ENCODE results near the gene TAS2R8. TPM values are rescaled to one million over a fixed set of nuclear protein-coding genes. Genes with fewer than 3 reads are reported as not detected.

Gene TAS2R8
- total and polyA plus RNA-seq, 10 of the 15 experiments (the other 5 are each of a cell fraction or from before 2014, with no cell fraction given) = not detected

DNA sequence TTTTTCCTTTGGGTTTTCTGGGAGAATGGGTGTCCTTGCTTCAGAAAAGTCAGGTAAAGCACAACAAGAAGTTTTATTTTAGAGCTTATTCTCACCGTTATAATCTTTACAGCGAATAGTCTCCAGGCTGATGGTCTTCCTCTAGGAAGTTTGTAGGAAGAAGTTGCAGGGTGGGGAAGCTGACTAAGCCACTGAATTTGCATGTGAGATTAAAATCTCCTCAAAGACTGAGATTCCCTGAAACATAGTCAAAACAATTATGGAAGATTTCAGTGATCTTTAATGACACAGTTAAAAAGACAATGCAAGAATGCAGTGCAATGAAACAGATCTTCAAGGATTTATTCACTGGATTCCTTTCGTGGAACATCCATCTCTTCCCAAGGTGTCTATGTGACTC is 17.9 kb upstream of the TAS2R8 start:
- Histone ChIP-seq H3K9me3 (replicated peaks; ENCODE audit: control insufficient read depth, insufficient read depth, low read length) (no peaks in the 10 kb centered on the region), H4K20me1 (ENCODE audit: control insufficient read depth, insufficient read depth) (no peaks in the 10 kb centered on the region), H3K4me2 (ENCODE audit: control insufficient read depth, insufficient read depth) (no peak overlapping the region), H3K4me3 (no peak overlapping the region), H3K79me2 (ENCODE audit: control insufficient read depth, insufficient read depth, low read length) (no peaks in the 10 kb centered on the region), H3K36me3 (ENCODE audit: control insufficient read depth in 2 of 2, insufficient read depth in 2 of 2, low read length in 1 of 2) (no peaks in the 10 kb centered on the region), H2AFZ (ENCODE audit: control insufficient read depth, low read depth, low read length) (no peak overlapping the region), H3K9ac (ENCODE audit: control insufficient read depth, insufficient read depth, low read length) (no peak overlapping the region), H3K27me3 (replicated peaks in 1 of 2; ENCODE audit: control insufficient read depth in 2 of 2, insufficient read depth in 2 of 2, low read length in 1 of 2) (no peaks in the 10 kb centered on the region), H3K4me1 (ENCODE audit: control insufficient read depth, insufficient read depth, low read length) (no peaks in the 10 kb centered on the region), H3K27ac (ENCODE audit: control insufficient read depth, insufficient read depth) (no peak overlapping the region)
- ATAC-seq (no peak), FAIRE-seq (no peak), DNase-seq (ENCODE audit: low read depth, low spot score) (no peak)
- WGBS (ENCODE audit: insufficient coverage, insufficient replicate concordance, low lambda C conversion rate, missing lambda C conversion rate) = 92% methylated on average over 3 of the region's 3 CpGs
- intact Hi-C loops (cut with micrococcal nuclease; ENCODE audit: unreplicated experiment) (no loop called here), in situ Hi-C loops (cut with MboI) (no loop called here)
- POLR2A ChIA-PET = no interaction called here
- BruUV-seq (replicated peaks) = no TSS peak
- SMC1A ChIA-PET (ENCODE audit: uncharacterized antibody, unreplicated experiment) = no interaction called here
- RAD21 ChIA-PET (ENCODE audit: unreplicated experiment) = interaction anchor here (1.6 kb wide), 1 partner anchor 374 kb away, joined by 4 read pairs; no protein-coding TSS in a partner anchor
- CTCF ChIA-PET = interaction anchor here (2.1 kb wide), 1 partner anchor 374 kb away, joined by 6 read pairs; no protein-coding TSS in a partner anchor
- no peak for TF ChIP-seq SMAD1 (IDR thresholded peaks at IDR 0.05; ENCODE audit: low read depth, partially characterized antibody)
- no peak for TF ChIP-seq JUNB (IDR thresholded peaks at IDR 0.05)
- TF ChIP-seq, protein P1, sequence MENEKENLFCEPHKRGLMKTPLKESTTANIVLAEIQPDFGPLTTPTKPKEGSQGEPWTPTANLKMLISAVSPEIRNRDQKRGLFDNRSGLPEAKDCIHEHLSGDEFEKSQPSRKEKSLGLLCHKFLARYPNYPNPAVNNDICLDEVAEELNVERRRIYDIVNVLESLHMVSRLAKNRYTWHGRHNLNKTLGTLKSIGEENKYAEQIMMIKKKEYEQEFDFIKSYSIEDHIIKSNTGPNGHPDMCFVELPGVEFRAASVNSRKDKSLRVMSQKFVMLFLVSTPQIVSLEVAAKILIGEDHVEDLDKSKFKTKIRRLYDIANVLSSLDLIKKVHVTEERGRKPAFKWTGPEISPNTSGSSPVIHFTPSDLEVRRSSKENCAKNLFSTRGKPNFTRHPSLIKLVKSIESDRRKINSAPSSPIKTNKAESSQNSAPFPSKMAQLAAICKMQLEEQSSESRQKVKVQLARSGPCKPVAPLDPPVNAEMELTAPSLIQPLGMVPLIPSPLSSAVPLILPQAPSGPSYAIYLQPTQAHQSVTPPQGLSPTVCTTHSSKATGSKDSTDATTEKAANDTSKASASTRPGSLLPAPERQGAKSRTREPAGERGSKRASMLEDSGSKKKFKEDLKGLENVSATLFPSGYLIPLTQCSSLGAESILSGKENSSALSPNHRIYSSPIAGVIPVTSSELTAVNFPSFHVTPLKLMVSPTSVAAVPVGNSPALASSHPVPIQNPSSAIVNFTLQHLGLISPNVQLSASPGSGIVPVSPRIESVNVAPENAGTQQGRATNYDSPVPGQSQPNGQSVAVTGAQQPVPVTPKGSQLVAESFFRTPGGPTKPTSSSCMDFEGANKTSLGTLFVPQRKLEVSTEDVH (IDR thresholded peaks at IDR 0.05; ENCODE audit: low read depth, partially characterized antibody) = no peak
- TF ChIP-seq, protein P2, sequence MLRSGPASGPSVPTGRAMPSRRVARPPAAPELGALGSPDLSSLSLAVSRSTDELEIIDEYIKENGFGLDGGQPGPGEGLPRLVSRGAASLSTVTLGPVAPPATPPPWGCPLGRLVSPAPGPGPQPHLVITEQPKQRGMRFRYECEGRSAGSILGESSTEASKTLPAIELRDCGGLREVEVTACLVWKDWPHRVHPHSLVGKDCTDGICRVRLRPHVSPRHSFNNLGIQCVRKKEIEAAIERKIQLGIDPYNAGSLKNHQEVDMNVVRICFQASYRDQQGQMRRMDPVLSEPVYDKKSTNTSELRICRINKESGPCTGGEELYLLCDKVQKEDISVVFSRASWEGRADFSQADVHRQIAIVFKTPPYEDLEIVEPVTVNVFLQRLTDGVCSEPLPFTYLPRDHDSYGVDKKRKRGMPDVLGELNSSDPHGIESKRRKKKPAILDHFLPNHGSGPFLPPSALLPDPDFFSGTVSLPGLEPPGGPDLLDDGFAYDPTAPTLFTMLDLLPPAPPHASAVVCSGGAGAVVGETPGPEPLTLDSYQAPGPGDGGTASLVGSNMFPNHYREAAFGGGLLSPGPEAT (IDR thresholded peaks at IDR 0.05; ENCODE audit: low read depth) = no peak
- TF ChIP-seq ZNF384 (IDR thresholded peaks at IDR 0.05; ENCODE audit: borderline replicate concordance, low read depth, low read length) = no peak
- no peak for TF ChIP-seq RAD51 (IDR thresholded peaks at IDR 0.05)
- TF ChIP-seq SREBF1 (IDR thresholded peaks at IDR 0.05; ENCODE audit: low read length) = no peak
- no peak for TF ChIP-seq ZZZ3 (IDR thresholded peaks at IDR 0.05; ENCODE audit: control insufficient read depth, insufficient read length, low read depth)
- TF ChIP-seq, protein P3, sequence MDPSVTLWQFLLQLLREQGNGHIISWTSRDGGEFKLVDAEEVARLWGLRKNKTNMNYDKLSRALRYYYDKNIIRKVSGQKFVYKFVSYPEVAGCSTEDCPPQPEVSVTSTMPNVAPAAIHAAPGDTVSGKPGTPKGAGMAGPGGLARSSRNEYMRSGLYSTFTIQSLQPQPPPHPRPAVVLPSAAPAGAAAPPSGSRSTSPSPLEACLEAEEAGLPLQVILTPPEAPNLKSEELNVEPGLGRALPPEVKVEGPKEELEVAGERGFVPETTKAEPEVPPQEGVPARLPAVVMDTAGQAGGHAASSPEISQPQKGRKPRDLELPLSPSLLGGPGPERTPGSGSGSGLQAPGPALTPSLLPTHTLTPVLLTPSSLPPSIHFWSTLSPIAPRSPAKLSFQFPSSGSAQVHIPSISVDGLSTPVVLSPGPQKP (IDR thresholded peaks at IDR 0.05; ENCODE audit: low read depth, low read length) = no peak
- no peak for TF ChIP-seq HDGF (IDR thresholded peaks at IDR 0.05)
- no peak for TF ChIP-seq SPI1 (IDR thresholded peaks at IDR 0.05; ENCODE audit: borderline replicate concordance, insufficient read depth, low read depth, low read length)
- TF ChIP-seq TAF1 (IDR thresholded peaks at IDR 0.05; ENCODE audit: borderline replicate concordance, low read depth, low read length) = no peak
